Endothelial cell of umbilical vein (primary cell): ENCODE measurements around the gene RBM38. TPM values are rescaled to one million over a fixed set of nuclear protein-coding genes. Genes with fewer than 3 reads are reported as not detected.

Experiments used
- BruUV-seq: library from RNA; stranded (reverse); fragments of 400-500 nt; replicated peaks from 2 replicates; lab custom pipeline; 2021; lab: Mats Ljungman, UMichigan
- CTCF ChIA-PET: fragments of 300-600, 350-600 bp; sonication (Branson Sonifier 250); formaldehyde crosslinking; loops from one replicate; lab custom pipeline; 2021; ENCODE audit warnings: antibody characterized with exemption, inconsistent platforms; lab: Charles Lee
- POLR2A ChIA-PET: fragments of 300-600, 350-600 bp; sonication (Branson Sonifier 250); formaldehyde crosslinking; loops from one replicate; lab custom pipeline; 2021; ENCODE audit warnings: antibody characterized with exemption, inconsistent platforms; lab: Charles Lee
- DNase-seq: peaks from one replicate; pipeline ENCODE4 v3.0.0-alpha.2; 2011; ENCODE audit warnings: low read depth, low spot score
- FAIRE-seq: peaks from 2 replicates; lab custom pipeline; 2011; peaks lifted over from hg19 to GRCh38; lab: Jason Lieb, UNC
- H2AFZ ChIP-seq: 2 replicates; pipeline ENCODE4 v1.6.0; 2012; ENCODE audit warnings: low read depth, low read length, control low read depth, inconsistent platforms
- H3K27ac ChIP-seq: 2 replicates; pipeline ENCODE4 v1.5.1; 2011; ENCODE audit warnings: low read depth, mild to moderate bottlenecking, control low read depth, low read length, moderate library complexity; ENCODE audit not compliant: insufficient read depth
- H3K27me3 ChIP-seq, 2 experiments: 2 replicates each; pipeline versions ENCODE4 v1.6.0 to v1.6.1; 2011; ENCODE audit warnings: low read length in 2 of 2, mixed read lengths in 1 of 2; ENCODE audit not compliant: control insufficient read depth in 2 of 2, insufficient read depth in 2 of 2
- H3K36me3 ChIP-seq, 2 experiments: 2 replicates in 1 of 2; 3 replicates in 1 of 2; pipeline ENCODE4 v1.5.1; 2011; ENCODE audit warnings: low read length in 2 of 2, mild to moderate bottlenecking in 1 of 2, moderate library complexity in 1 of 2; ENCODE audit not compliant: control insufficient read depth in 2 of 2, insufficient read depth in 2 of 2; ENCODE audit errors: extremely low read depth in 1 of 2
- H3K4me1 ChIP-seq: 3 replicates; pipeline ENCODE4 v1.5.1; 2011; ENCODE audit warnings: mild to moderate bottlenecking, low read length; ENCODE audit not compliant: control insufficient read depth, insufficient read depth; ENCODE audit errors: extremely low read depth
- H3K4me2 ChIP-seq: 2 replicates; pipeline ENCODE4 v1.6.1; 2011; ENCODE audit warnings: low read length, control low read depth, mixed read lengths; ENCODE audit not compliant: insufficient read depth
- H3K4me3 ChIP-seq, 3 experiments: fragments of 200-600 bp in 1 of 3; sonication (generic), shearing (Covaris generic) in 1 of 3; replicated peaks in 1 of 3; 2 replicates each; pipeline ENCODE4 v1.5.1; 2011 to 2016; ENCODE audit warnings: control low read depth in 3 of 3, low read length in 3 of 3, mild to moderate bottlenecking in 2 of 3, inconsistent platforms in 1 of 3, low read depth in 1 of 3, moderate library complexity in 1 of 3; ENCODE audit not compliant: insufficient read depth in 1 of 3
- H3K79me2 ChIP-seq: 2 replicates; pipeline ENCODE4 v1.6.0; 2012; ENCODE audit warnings: low read length, inconsistent platforms; ENCODE audit not compliant: control insufficient read depth, insufficient read depth
- H3K9ac ChIP-seq: replicated peaks from 2 replicates; pipeline ENCODE3; 2011; ENCODE audit warnings: low read length, control low read depth; ENCODE audit not compliant: insufficient read depth; ENCODE audit errors: extremely low read depth
- H3K9me1 ChIP-seq: replicated peaks from 3 replicates; pipeline ENCODE4 v1.6.0; 2011; ENCODE audit warnings: mild to moderate bottlenecking, low read length; ENCODE audit not compliant: control insufficient read depth, insufficient read depth; ENCODE audit errors: extremely low read depth
- H3K9me3 ChIP-seq: replicated peaks from 2 replicates; pipeline ENCODE4 v1.5.1; 2012; ENCODE audit warnings: low read length, inconsistent platforms; ENCODE audit not compliant: control insufficient read depth, insufficient read depth
- H4K20me1 ChIP-seq: replicated peaks from 2 replicates; pipeline ENCODE3; 2011; ENCODE audit warnings: mild to moderate bottlenecking, low read length; ENCODE audit not compliant: control insufficient read depth, insufficient read depth; ENCODE audit errors: extremely low read depth
- EZH2 ChIP-seq: IDR thresholded peaks from 2 replicates; pipeline ENCODE4 v1.6.1; 2012; ENCODE audit warnings: borderline replicate concordance, low read depth, mild to moderate bottlenecking, moderate library complexity, low read length, inconsistent platforms; ENCODE audit not compliant: severe bottlenecking
- FOS ChIP-seq: IDR thresholded peaks from 2 replicates; pipeline ENCODE4 v1.6.1; 2011; ENCODE audit warnings: mild to moderate bottlenecking, low read length, moderate library complexity, borderline replicate concordance; ENCODE audit not compliant: insufficient read depth
- GATA2 ChIP-seq: IDR thresholded peaks from 2 replicates; pipeline ENCODE4 v1.7.0; 2011; ENCODE audit warnings: low read depth, mild to moderate bottlenecking, moderate library complexity, mixed read lengths, low read length; ENCODE audit not compliant: insufficient read length, insufficient read depth
- JUN ChIP-seq: IDR thresholded peaks from 2 replicates; pipeline ENCODE4 v1.6.1; 2011; ENCODE audit warnings: borderline replicate concordance, low read depth; ENCODE audit not compliant: insufficient read length, insufficient read depth
- MAX ChIP-seq: IDR thresholded peaks from 2 replicates; pipeline ENCODE4 v1.6.1; 2011; ENCODE audit not compliant: insufficient read depth, insufficient read length
- MYC ChIP-seq: IDR thresholded peaks from one replicate; pipeline ENCODE4 v1.6.1; 2011; ENCODE audit warnings: mild to moderate bottlenecking, low read depth, low read length
- POLR2A ChIP-seq: IDR thresholded peaks from 2 replicates; pipeline ENCODE4 v1.6.1; 2012; ENCODE audit warnings: low read depth, mild to moderate bottlenecking, control low read depth, low read length
- POLR2AphosphoS5 ChIP-seq: IDR thresholded peaks from 2 replicates; pipeline ENCODE4 v1.6.1; 2012; ENCODE audit warnings: low read depth, mild to moderate bottlenecking, control low read depth, low read length, moderate library complexity; ENCODE audit not compliant: insufficient read depth
- dilution Hi-C: fragments of 300-500 bp; cut with MboI; formaldehyde crosslinking; loops from one replicate; pipeline ENCODE4 v1.15.0; 2019; ENCODE audit warnings: low sequenced_read_pairs; ENCODE audit not compliant: extremely low pct_ligation_motif_present
- intact Hi-C: fragments of 100-400 bp; cut with micrococcal nuclease; formaldehyde crosslinking; loops from one replicate; pipeline ENCODE4 v1.10.0; 2022
- polyA plus RNA-seq, 4 experiments: library from polyadenylated mRNA; depleted of rRNA in 3 of 4; stranded (reverse) in 3 of 4; unstranded in 1 of 4; fragments of >200 nt; gene quantifications; 2 replicates each; pipeline versions ENCODE4 v1.2.1 to v1.2.3, GENCODE V29; 2011 to 2012; ENCODE audit warnings: missing spikeins in 1 of 4
- total RNA-seq: library from RNA; stranded (reverse); gene quantifications from 2 replicates; pipeline ENCODE4 v1.2.3, GENCODE V29; 2021
- TF ChIP-seq, protein P1 (sequence below), 2 donors: IDR thresholded peaks; 1 replicate in 1 of 2; 2 replicates in 1 of 2; pipeline ENCODE4 v1.5.1; 2011; ENCODE audit warnings: low read length in 2 of 2, mild to moderate bottlenecking in 2 of 2, moderate library complexity in 2 of 2, control low read depth in 1 of 2, inconsistent platforms in 1 of 2, low read depth in 1 of 2; ENCODE audit not compliant: insufficient read depth in 1 of 2; ENCODE audit errors: extremely low read depth in 1 of 2

Gene RBM38
- total and polyA plus RNA-seq, 2 donors (not counting 3 experiments of a cell fraction or from before 2014, with no cell fraction given), result 22.1 to 37.4 TPM

DNA sequence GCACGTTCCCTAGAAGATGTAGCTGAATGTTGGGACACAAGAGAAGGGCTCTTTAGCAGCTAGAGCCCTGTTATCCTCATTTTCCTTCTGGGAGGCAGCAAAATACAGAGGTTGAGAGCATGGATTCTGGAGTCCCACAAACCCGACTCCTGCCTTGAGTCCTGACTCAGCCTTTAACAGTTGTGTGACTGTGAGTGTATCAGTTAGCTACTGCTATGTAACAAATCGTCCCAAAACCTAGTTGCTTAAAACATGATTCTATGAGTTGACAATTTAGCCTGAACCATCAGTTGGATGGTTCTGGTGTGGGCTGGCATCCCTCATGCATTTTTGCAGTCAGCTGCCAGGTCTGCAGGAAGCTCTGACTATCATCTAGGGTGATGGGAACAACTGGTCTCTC lies 54.6 kb downstream of the RBM38 start:
- dilution Hi-C loops (no loop called here), intact Hi-C loops (no loop called here)
- Histone ChIP-seq H3K27ac (no peak overlapping the region), H3K9me3 (no peaks in the 10 kb centered on the region), H3K27me3 (no peaks in the 10 kb centered on the region), H3K9me1 (no peaks in the 10 kb centered on the region), H3K36me3 (no peaks in the 10 kb centered on the region), H3K9ac (no peak overlapping the region), H3K4me3 (no peak overlapping the region), H2AFZ (no peak overlapping the region), H3K4me2 (no peak overlapping the region), H3K79me2 (no peaks in the 10 kb centered on the region), H4K20me1 (no peaks in the 10 kb centered on the region), H3K4me1 (no peaks in the 10 kb centered on the region)
- no TSS peak for BruUV-seq
- DNase-seq, result no peak
- no peak for FAIRE-seq
- TF ChIP-seq MAX (no peak), MYC (no peak), GATA2 (no peak), JUN (no peak), POLR2A (no peak), FOS (no peak), POLR2AphosphoS5 (no peak), EZH2 (no peak)
- TF ChIP-seq, protein P1, sequence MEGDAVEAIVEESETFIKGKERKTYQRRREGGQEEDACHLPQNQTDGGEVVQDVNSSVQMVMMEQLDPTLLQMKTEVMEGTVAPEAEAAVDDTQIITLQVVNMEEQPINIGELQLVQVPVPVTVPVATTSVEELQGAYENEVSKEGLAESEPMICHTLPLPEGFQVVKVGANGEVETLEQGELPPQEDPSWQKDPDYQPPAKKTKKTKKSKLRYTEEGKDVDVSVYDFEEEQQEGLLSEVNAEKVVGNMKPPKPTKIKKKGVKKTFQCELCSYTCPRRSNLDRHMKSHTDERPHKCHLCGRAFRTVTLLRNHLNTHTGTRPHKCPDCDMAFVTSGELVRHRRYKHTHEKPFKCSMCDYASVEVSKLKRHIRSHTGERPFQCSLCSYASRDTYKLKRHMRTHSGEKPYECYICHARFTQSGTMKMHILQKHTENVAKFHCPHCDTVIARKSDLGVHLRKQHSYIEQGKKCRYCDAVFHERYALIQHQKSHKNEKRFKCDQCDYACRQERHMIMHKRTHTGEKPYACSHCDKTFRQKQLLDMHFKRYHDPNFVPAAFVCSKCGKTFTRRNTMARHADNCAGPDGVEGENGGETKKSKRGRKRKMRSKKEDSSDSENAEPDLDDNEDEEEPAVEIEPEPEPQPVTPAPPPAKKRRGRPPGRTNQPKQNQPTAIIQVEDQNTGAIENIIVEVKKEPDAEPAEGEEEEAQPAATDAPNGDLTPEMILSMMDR (IDR thresholded peaks at IDR 0.05; ENCODE audit: extremely low read depth in 1 of 2, insufficient read depth in 1 of 2, low read depth in 1 of 2, low read length in 2 of 2), result no peak
- ChIA-PET POLR2A (no interaction called here), CTCF (no interaction called here)
